ENCODE results near the gene PDLIM7. TPM values are rescaled to one million over a fixed set of nuclear protein-coding genes. Genes with fewer than 3 reads are reported as not detected.

PDLIM7 gene
- total and polyA plus RNA-seq, 11 donors = 36.3 to 124 (median 52.5) TPM

DNA sequence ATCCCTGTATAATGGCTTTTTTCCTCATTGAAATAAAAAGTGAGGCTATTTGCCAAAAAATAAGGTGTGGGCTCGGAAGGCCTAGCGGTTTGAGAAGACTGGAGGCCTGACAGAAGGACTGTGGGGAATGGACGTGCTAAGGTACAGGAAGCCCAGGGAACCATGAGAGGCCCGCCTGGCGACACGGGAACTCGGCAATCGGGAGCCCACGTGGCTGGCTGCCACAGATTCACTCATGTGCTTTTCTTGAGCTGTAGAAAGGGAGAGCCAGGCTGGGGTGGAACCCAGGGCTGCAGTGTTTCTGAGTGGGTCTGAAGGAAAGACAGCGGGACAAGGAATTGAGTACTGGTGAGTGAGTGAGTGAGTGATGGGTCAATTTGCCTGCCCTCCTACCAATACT lies 31.2 kb upstream of the PDLIM7 start:
- H3K36me3 ChIP-seq = peaks cover 0 to 99% (median 95%) of the 10 kb centered on the region in 9 donors
- peak in 1 of 5 donors; percentile 9 for DNase-seq
- intact Hi-C loops (cut with DNase I) = no loop called here
- H3K9me3 ChIP-seq = no peaks in the 10 kb centered on the region
- H3K27me3 ChIP-seq = no peaks in the 10 kb centered on the region
- H3K27ac ChIP-seq = no peak overlapping the region
- H3K4me3 ChIP-seq = no peak overlapping the region
- TF ChIP-seq POLR2A (IDR thresholded peaks at IDR 0.05) = no peak
- TF ChIP-seq, protein P1, sequence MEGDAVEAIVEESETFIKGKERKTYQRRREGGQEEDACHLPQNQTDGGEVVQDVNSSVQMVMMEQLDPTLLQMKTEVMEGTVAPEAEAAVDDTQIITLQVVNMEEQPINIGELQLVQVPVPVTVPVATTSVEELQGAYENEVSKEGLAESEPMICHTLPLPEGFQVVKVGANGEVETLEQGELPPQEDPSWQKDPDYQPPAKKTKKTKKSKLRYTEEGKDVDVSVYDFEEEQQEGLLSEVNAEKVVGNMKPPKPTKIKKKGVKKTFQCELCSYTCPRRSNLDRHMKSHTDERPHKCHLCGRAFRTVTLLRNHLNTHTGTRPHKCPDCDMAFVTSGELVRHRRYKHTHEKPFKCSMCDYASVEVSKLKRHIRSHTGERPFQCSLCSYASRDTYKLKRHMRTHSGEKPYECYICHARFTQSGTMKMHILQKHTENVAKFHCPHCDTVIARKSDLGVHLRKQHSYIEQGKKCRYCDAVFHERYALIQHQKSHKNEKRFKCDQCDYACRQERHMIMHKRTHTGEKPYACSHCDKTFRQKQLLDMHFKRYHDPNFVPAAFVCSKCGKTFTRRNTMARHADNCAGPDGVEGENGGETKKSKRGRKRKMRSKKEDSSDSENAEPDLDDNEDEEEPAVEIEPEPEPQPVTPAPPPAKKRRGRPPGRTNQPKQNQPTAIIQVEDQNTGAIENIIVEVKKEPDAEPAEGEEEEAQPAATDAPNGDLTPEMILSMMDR (IDR thresholded peaks at IDR 0.05) = no peak
- 86 to 91% (median 89%) methylated on average over 10 of the region's 10 CpGs for WGBS, 4 donors
- ATAC-seq = no peak
- peaks cover 0 to 22% (median 0%) of the 10 kb centered on the region in 12 donors for H3K4me1 ChIP-seq

DNA sequence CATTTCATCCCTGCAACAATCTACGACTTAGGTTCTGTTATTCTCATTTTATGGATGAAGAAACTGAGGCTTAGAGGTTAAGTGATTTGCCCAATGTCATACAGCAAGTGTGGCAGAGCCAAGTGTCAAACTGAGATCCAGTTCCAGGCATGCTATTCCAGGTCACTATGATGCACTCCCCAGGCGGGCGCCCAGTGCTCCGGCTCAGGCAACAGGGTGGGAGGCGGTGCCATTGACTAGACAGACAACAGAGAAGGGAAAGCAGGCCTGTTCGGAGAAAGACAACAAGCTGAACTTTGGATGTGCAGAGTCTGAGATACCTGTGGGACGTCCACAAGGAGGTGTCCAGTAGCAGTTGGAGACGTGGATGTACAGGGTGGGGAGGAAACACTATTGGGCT lies 30.2 kb upstream of the PDLIM7 start:
- WGBS, 4 donors = 92 to 95% (median 94%) methylated on average over 8 of the region's 8 CpGs
- intact Hi-C loops (cut with DNase I) = no loop called here

DNA sequence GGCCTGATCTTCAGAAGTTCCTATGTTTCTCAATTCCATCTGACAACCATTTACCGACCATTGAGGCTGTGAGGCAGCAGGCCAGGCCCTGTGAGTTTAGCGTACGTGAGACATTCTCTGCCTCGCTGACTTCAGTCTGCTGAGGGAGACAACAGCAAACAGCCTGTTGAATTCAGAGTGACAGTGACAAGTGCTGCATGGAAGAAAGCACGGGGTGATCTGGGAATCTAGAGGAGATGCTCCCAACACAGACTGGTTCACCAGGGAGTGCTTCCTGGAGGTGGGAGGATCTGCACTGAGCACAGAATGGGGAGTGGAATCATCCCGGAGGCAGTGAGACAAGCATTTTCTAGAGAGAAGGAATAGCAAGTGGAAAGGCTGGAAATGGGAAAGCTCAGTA lies 29.4 kb upstream of the PDLIM7 start:
- H3K4me1 ChIP-seq = peaks cover 0 to 22% (median 0%) of the 10 kb centered on the region in 12 donors
- DNase-seq (peak in 2 of 5 donors; percentile 2 to 9), ATAC-seq (no peak)
- TF ChIP-seq, protein P1 (IDR thresholded peaks at IDR 0.05) = no peak
- no peak for TF ChIP-seq POLR2A (IDR thresholded peaks at IDR 0.05)
- WGBS, 4 donors = 88 to 92% (median 90%) methylated on average over 6 of the region's 6 CpGs
- intact Hi-C loops (cut with DNase I) = no loop called here
- no peak overlapping the region for H3K4me3 ChIP-seq
- H3K36me3 ChIP-seq = peaks cover 0 to 100% (median 95%) of the 10 kb centered on the region in 9 donors
- no peaks in the 10 kb centered on the region for H3K27me3 ChIP-seq
- H3K9me3 ChIP-seq = no peaks in the 10 kb centered on the region
- no peak overlapping the region for H3K27ac ChIP-seq

More for the DNA sequence above, 30.2 kb upstream of the PDLIM7 start:
- ATAC-seq (no peak), DNase-seq (peak in 2 of 5 donors; percentile 4 to 11)
- peaks cover 0 to 22% (median 0%) of the 10 kb centered on the region in 12 donors for H3K4me1 ChIP-seq
- no peaks in the 10 kb centered on the region for H3K9me3 ChIP-seq
- no peaks in the 10 kb centered on the region for H3K27me3 ChIP-seq
- no peak overlapping the region for H3K4me3 ChIP-seq
- peaks cover 0 to 100% (median 98%) of the 10 kb centered on the region in 9 donors for H3K36me3 ChIP-seq
- TF ChIP-seq, protein P1 (IDR thresholded peaks at IDR 0.05) = no peak
- no peak for TF ChIP-seq POLR2A (IDR thresholded peaks at IDR 0.05)
- H3K27ac ChIP-seq = no peak overlapping the region

DNA sequence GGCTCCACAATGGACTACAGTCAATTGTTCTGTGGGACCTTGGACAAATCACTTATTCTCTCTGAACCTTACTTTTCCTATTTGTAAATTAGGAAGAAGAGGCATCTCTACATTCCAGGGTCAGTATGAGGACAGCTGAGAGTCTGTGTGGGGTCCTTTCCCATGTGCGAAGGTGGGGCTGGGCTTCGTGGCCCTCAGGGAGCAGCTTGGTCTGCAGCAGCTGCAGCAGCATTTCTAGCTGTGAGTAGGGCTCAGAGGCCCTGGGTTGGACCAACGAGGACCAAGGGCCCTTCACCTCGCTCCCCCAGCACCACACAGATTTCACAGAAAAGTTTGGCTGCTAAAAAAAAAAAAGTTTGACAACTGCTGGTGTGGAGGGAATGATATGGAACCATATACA lies 28.8 kb upstream of the PDLIM7 start:
- Histone ChIP-seq H3K9me3 (no peaks in the 10 kb centered on the region), H3K36me3 (peaks cover 0 to 100% (median 95%) of the 10 kb centered on the region in 9 donors), H3K4me1 (peaks cover 0 to 21% (median 0%) of the 10 kb centered on the region in 12 donors), H3K27me3 (no peaks in the 10 kb centered on the region), H3K27ac (no peak overlapping the region), H3K4me3 (no peak overlapping the region)
- 87 to 96% (median 89%) methylated on average over 4 of the region's 4 CpGs for WGBS, 4 donors
- TF ChIP-seq, protein P1 (IDR thresholded peaks at IDR 0.05) = no peak
- no peak for TF ChIP-seq POLR2A (IDR thresholded peaks at IDR 0.05)
- DNase-seq (peak in 2 of 5 donors; percentile 2 to 10), ATAC-seq (no peak)
- intact Hi-C loops (cut with DNase I) = no loop called here

Measured in heart left ventricle (tissue), 16 donors.